ENCODE results near the gene ANTKMT.

Gene ANTKMT

GRCh38 chr16:715477-716199, 5.3 kb upstream of the ANTKMT start:
- DNase-seq, result no peak

- DNase-seq, result peak; percentile 92
Observed at GRCh38 chr16:716200-716568, 4.8 kb upstream of the ANTKMT start.

GRCh38 chr16:716768-717325, 4.1 kb upstream of the ANTKMT start:
- no peak for DNase-seq

GRCh38 chr16:717450-718245, 3.3 kb upstream of the ANTKMT start:
- DNase-seq, result peak; percentile 25

GRCh38 chr16:718389-718788, 2.6 kb upstream of the ANTKMT start:
- no peak for DNase-seq

GRCh38 chr16:718922-719321, 2.0 kb upstream of the ANTKMT start:
- DNase-seq, result no peak

- no peak for DNase-seq
Observed at GRCh38 chr16:719815-720446, 1.0 kb upstream of the ANTKMT start.

- peak; percentile 94 for DNase-seq
Observed at GRCh38 chr16:720447-720989, 428 bp upstream of the ANTKMT start.

GRCh38 chr16:721765-722540, 1.0 kb downstream of the ANTKMT start:
- DNase-seq, result peak; percentile 4

- peak; percentile 1 for DNase-seq
Observed at GRCh38 chr16:722835-723633, 2.1 kb downstream of the ANTKMT start.

GRCh38 chr16:723695-724094, 2.7 kb downstream of the ANTKMT start:
- DNase-seq, result no peak

- DNase-seq, result peak; percentile 1
Observed at GRCh38 chr16:724188-725040, 3.5 kb downstream of the ANTKMT start.

- DNase-seq, result no peak
Observed at GRCh38 chr16:725041-725376, 4.1 kb downstream of the ANTKMT start.

GRCh38 chr16:725463-726187, 4.7 kb downstream of the ANTKMT start:
- DNase-seq, result no peak

- no peak for DNase-seq
Observed at GRCh38 chr16:726188-726437, 5.2 kb downstream of the ANTKMT start.

GRCh38 chr16:726438-727290, 5.7 kb downstream of the ANTKMT start, which contains the start of the genes CCDC78 and HAGHL:
TSS of gene CCDC78 (minus strand) at chr16:726443. CDS start at chr16:726367, 76 bp downstream.
TSS of gene HAGHL (plus strand) at chr16:727106. CDS start at chr16:727510, 404 bp downstream.
- peak; percentile 67 for DNase-seq

GRCh38 chr16:727291-727977, 6.5 kb downstream of the ANTKMT start:
- DNase-seq, result peak; percentile 52

GRCh38 chr16:728131-728889, 7.4 kb downstream of the ANTKMT start:
- peak; percentile 70 for DNase-seq
